Ishikawa (cell line): Measurements from ENCODE around the gene CDX1.

Experiments used
- CEBPB ChIP-seq: IDR thresholded peaks from 2 replicates; pipeline ENCODE4 v1.6.1; 2012
- CREB1 ChIP-seq: IDR thresholded peaks from 2 replicates; pipeline ENCODE4 v1.6.1; 2012; ENCODE audit warnings: low read depth
- EGR1 ChIP-seq: IDR thresholded peaks from 2 replicates; pipeline ENCODE4 v1.6.1; 2012
- EP300 ChIP-seq: IDR thresholded peaks from 2 replicates; pipeline ENCODE4 v1.6.1; 2012; ENCODE audit warnings: borderline replicate concordance
- FOXM1 ChIP-seq: IDR thresholded peaks from 2 replicates; pipeline ENCODE4 v1.6.1; 2012; ENCODE audit warnings: low read depth, borderline replicate concordance
- MAX ChIP-seq: IDR thresholded peaks from 2 replicates; pipeline ENCODE4 v1.6.1; 2012
- NFIC ChIP-seq: IDR thresholded peaks from 2 replicates; pipeline ENCODE4 v1.6.1; 2012
- RAD21 ChIP-seq: IDR thresholded peaks from 2 replicates; pipeline ENCODE4 v1.6.1; 2012; ENCODE audit warnings: low read depth
- REST ChIP-seq: IDR thresholded peaks from 2 replicates; pipeline ENCODE4 v1.6.1; 2012; ENCODE audit warnings: low read depth, mild to moderate bottlenecking
- TAF1 ChIP-seq: IDR thresholded peaks from 2 replicates; pipeline ENCODE4 v1.6.1; 2012; ENCODE audit warnings: low read depth, mild to moderate bottlenecking
- TCF12 ChIP-seq: IDR thresholded peaks from 2 replicates; pipeline ENCODE4 v1.6.1; 2012; ENCODE audit warnings: low read depth
- TEAD4 ChIP-seq: IDR thresholded peaks from 2 replicates; pipeline ENCODE4 v1.6.1; 2012
- USF1 ChIP-seq: IDR thresholded peaks from 2 replicates; pipeline ENCODE4 v1.6.1; 2012
- YY1 ChIP-seq: IDR thresholded peaks from 2 replicates; pipeline ENCODE4 v1.6.1; 2012; ENCODE audit warnings: low read depth
- ZBTB7A ChIP-seq: IDR thresholded peaks from 2 replicates; pipeline ENCODE4 v1.6.1; 2012; ENCODE audit warnings: low read depth

Gene CDX1

GRCh38 chr5:150174285-150174684, 7.7 kb downstream of the CDX1 start:
- TF ChIP-seq MAX (no peak), TCF12 (no peak), ZBTB7A (no peak), EP300 (no peak), YY1 (no peak), CREB1 (no peak), USF1 (no peak), TEAD4 (no peak), NFIC (no peak), TAF1 (no peak), FOXM1 (no peak), EGR1 (no peak), RAD21 (no peak), REST (no peak), CEBPB (no peak)

- TF ChIP-seq FOXM1 (no peak), REST (no peak), EGR1 (no peak), RAD21 (no peak), ZBTB7A (no peak), NFIC (no peak), USF1 (no peak), CEBPB (no peak), CREB1 (no peak), TAF1 (no peak), TEAD4 (no peak), YY1 (no peak), EP300 (no peak), MAX (no peak), TCF12 (no peak)
These were observed 8.5 kb downstream of the CDX1 start for GRCh38 chr5:150175076-150175475.

GRCh38 chr5:150175536-150175935, 9.0 kb downstream of the CDX1 start:
- no peak for TF ChIP-seq NFIC
- TF ChIP-seq CREB1, result no peak
- TF ChIP-seq REST, result no peak
- TF ChIP-seq RAD21, result peak; percentile 24; the same call in 1 of the 2 replicates
- no peak for TF ChIP-seq CEBPB
- TF ChIP-seq TCF12, result no peak
- no peak for TF ChIP-seq EP300
- TF ChIP-seq TAF1, result no peak
- TF ChIP-seq USF1, result peak; percentile 59
- TF ChIP-seq MAX, result no peak
- TF ChIP-seq FOXM1, result no peak
- no peak for TF ChIP-seq YY1
- no peak for TF ChIP-seq TEAD4
- TF ChIP-seq ZBTB7A, result no peak
- TF ChIP-seq EGR1, result no peak
